MM.1S (cell line): ENCODE results near the gene PDE4B.

Experiments
- DNase-seq: peaks from one replicate; pipeline ENCODE4 v3.0.0-alpha.2; 2015
- H2AFZ ChIP-seq: fragments of 300-600 bp; sonication (generic); 2 replicates; pipeline ENCODE4 v1.6.0; 2016; ENCODE audit warnings: antibody characterized with exemption, low read length
- H3F3A ChIP-seq: fragments of 300-600 bp; sonication (generic); 2 replicates; pipeline ENCODE4 v1.6.1; 2016; ENCODE audit warnings: mild to moderate bottlenecking, antibody characterized with exemption, low read length, moderate library complexity, mixed read lengths; ENCODE audit not compliant: insufficient read depth
- H3K27ac ChIP-seq: fragments of 300-600 bp; sonication (generic); 2 replicates; pipeline ENCODE4 v1.5.1; 2016; ENCODE audit warnings: mild to moderate bottlenecking, low read length
- H3K27me3 ChIP-seq: fragments of 300-600 bp; sonication (generic); replicated peaks from 2 replicates; pipeline ENCODE4 v1.6.0; 2016; ENCODE audit warnings: low read length; ENCODE audit not compliant: insufficient read depth
- H3K36me3 ChIP-seq: fragments of 300-600 bp; sonication (generic); replicated peaks from 2 replicates; pipeline ENCODE4 v1.6.1; 2016; ENCODE audit warnings: mild to moderate bottlenecking, low read length, mixed read lengths; ENCODE audit not compliant: insufficient read depth
- H3K4me1 ChIP-seq: fragments of 300-600 bp; sonication (generic); 2 replicates; pipeline ENCODE4 v1.6.1; 2016; ENCODE audit warnings: low read length, mixed read lengths
- H3K4me2 ChIP-seq: fragments of 300-600 bp; sonication (generic); 2 replicates; pipeline ENCODE4 v1.6.0; 2016; ENCODE audit warnings: low read depth, low read length
- H3K4me3 ChIP-seq: fragments of 300-600 bp; sonication (generic); 2 replicates; pipeline ENCODE4 v1.5.1; 2016; ENCODE audit warnings: low read length, mixed read lengths
- H3K79me2 ChIP-seq: fragments of 300-600 bp; sonication (generic); 2 replicates; pipeline ENCODE4 v1.6.1; 2016; ENCODE audit warnings: mixed run types, low read length, mixed read lengths
- H3K9ac ChIP-seq: fragments of 300-600 bp; sonication (generic); 2 replicates; pipeline ENCODE4 v1.6.1; 2016; ENCODE audit warnings: low read length, mixed read lengths
- H3K9me2 ChIP-seq: fragments of 300-600 bp; sonication (generic); replicated peaks from 2 replicates; pipeline ENCODE4 v1.6.1; 2016; ENCODE audit warnings: mild to moderate bottlenecking, low read length, mixed read lengths; ENCODE audit not compliant: insufficient read depth
- H3K9me3 ChIP-seq: fragments of 300-600 bp; sonication (generic); replicated peaks from 2 replicates; pipeline ENCODE4 v1.6.1; 2016; ENCODE audit warnings: mild to moderate bottlenecking, low read length, mixed read lengths; ENCODE audit not compliant: insufficient read depth
- H4K20me1 ChIP-seq: fragments of 300-600 bp; sonication (generic); 2 replicates; pipeline ENCODE4 v1.6.1; 2016; ENCODE audit warnings: mild to moderate bottlenecking, low read length, moderate library complexity, mixed read lengths; ENCODE audit not compliant: insufficient read depth
- CTCF ChIP-seq: fragments of 300-600 bp; sonication (generic); IDR thresholded peaks from 2 replicates; pipeline ENCODE4 v1.5.1; 2016; ENCODE audit warnings: antibody characterized with exemption, low read length, mixed read lengths
- EZH2 ChIP-seq: fragments of 300-600 bp; sonication (generic); optimal IDR thresholded peaks from 2 replicates; pipeline ENCODE3; 2017; ENCODE audit warnings: low read depth, mild to moderate bottlenecking, antibody characterized with exemption, low read length, mixed read lengths
- EZH2phosphoT487 ChIP-seq: fragments of 300-600 bp; sonication (generic); IDR thresholded peaks from 2 replicates; pipeline ENCODE4 v1.6.1; 2018; ENCODE audit warnings: antibody characterized with exemption, low read length

PDE4B gene

DNA sequence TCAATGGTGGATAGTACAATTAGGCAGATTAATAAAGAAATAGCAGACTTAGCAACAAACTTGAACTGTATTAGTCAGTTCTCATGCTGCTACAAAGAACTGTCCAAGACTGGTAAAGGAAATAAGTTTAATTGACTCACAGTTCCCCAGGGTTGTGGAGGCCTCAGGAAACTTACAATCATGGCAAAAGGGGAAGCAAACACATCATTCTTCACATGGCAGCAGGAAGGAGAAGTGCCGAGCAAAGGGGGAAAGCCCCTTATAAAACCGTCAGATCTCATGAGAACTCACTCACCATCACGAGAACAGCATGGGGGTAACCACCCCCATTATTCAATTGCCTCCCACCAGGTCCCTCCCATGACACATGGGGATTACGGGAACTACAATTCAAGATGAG is 27.1 kb upstream of the PDE4B start:
- no peak overlapping the region for H3K27ac ChIP-seq
- H3K9me2 ChIP-seq, result no peaks in the 10 kb centered on the region
- no peak overlapping the region for H2AFZ ChIP-seq
- DNase-seq, result no peak
- no peaks in the 10 kb centered on the region for H4K20me1 ChIP-seq
- no peak overlapping the region for H3K4me2 ChIP-seq
- H3K4me3 ChIP-seq, result no peak overlapping the region
- no peak overlapping the region for H3K9ac ChIP-seq
- no peaks in the 10 kb centered on the region for H3F3A ChIP-seq
- no peaks in the 10 kb centered on the region for H3K4me1 ChIP-seq
- no peaks in the 10 kb centered on the region for H3K27me3 ChIP-seq
- no peaks in the 10 kb centered on the region for H3K9me3 ChIP-seq
- no peaks in the 10 kb centered on the region for H3K79me2 ChIP-seq
- no peaks in the 10 kb centered on the region for H3K36me3 ChIP-seq
- TF ChIP-seq EZH2 (no peak), EZH2phosphoT487 (no peak), CTCF (no peak)

GRCh38 chr1:65769636-65770035 is 23.1 kb upstream of the PDE4B start:
- Histone ChIP-seq H3K9ac (no peak overlapping the region), H4K20me1 (no peaks in the 10 kb centered on the region), H3K4me3 (no peak overlapping the region), H3K27ac (no peak overlapping the region), H3K79me2 (no peaks in the 10 kb centered on the region), H3K27me3 (no peaks in the 10 kb centered on the region), H3K36me3 (no peaks in the 10 kb centered on the region), H3K9me3 (no peaks in the 10 kb centered on the region), H3K9me2 (no peaks in the 10 kb centered on the region), H3F3A (no peaks in the 10 kb centered on the region), H3K4me1 (no peaks in the 10 kb centered on the region), H2AFZ (no peak overlapping the region), H3K4me2 (no peak overlapping the region)
- no peak for DNase-seq
- TF ChIP-seq EZH2phosphoT487 (no peak), EZH2 (no peak), CTCF (no peak)

DNA sequence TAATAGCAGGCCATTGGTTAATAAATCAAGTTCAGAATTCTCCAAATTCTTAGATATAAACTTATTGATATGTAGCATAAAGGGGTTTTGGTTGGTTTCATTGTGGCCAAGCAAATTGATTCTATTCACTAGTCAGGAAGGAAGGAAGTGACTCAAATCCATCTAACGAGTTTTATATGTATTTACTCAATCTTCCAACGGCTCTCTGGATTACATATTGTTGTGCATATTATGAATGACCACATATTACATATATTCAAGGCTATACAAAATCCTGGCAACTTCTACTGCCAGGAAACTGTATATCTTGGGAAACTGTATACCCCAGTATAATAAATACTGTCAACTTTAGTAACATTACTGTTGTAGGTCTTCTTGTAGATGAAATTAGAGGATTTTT is 20.1 kb upstream of the PDE4B start:
- H3K79me2 ChIP-seq, result no peaks in the 10 kb centered on the region
- no peak overlapping the region for H3K9ac ChIP-seq
- no peak overlapping the region for H3K4me2 ChIP-seq
- H3K27ac ChIP-seq, result no peak overlapping the region
- TF ChIP-seq EZH2phosphoT487 (no peak), CTCF (no peak), EZH2 (no peak)
- no peaks in the 10 kb centered on the region for H3K9me3 ChIP-seq
- no peaks in the 10 kb centered on the region for H3F3A ChIP-seq
- H3K27me3 ChIP-seq, result no peaks in the 10 kb centered on the region
- H4K20me1 ChIP-seq, result no peaks in the 10 kb centered on the region
- H3K9me2 ChIP-seq, result no peaks in the 10 kb centered on the region
- no peaks in the 10 kb centered on the region for H3K4me1 ChIP-seq
- DNase-seq, result no peak
- no peak overlapping the region for H3K4me3 ChIP-seq
- H3K36me3 ChIP-seq, result no peaks in the 10 kb centered on the region
- no peak overlapping the region for H2AFZ ChIP-seq
